HG03045 (cell line): ENCODE measurements around the gene KIAA0232.
"Not testable (repeated sequence)": the region's sequence is repeated elsewhere in the genome, so short reads cannot be mapped to it uniquely, and the experiment has no call there.

Experiments
- ATAC-seq: cut with Tn5 transposase; IDR thresholded peaks from one replicate; pipeline ENCODE4 v1.9.1; 2021; ENCODE audit warnings: mild to moderate bottlenecking, moderate library complexity; ENCODE audit not compliant: unreplicated experiment

The KIAA0232 gene

DNA sequence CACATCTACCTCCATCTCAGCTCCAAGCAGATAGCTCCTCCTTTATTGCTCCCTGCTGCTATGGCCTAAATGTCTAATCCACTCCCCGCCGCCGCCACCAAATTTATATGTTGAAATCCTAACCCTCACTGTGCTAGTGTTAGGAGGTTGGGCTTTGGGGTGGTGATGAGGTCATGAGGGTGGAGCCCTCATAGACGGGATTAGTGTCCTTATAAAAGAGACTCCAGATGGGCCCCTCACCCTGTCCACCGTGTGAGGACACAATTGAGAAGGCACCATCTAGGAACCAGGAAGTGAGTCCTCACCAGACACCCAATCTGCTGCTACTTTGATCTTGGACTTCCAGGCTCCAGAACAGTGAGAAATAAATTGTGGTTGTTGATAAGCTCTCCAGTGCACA is 113.5 kb downstream of the KIAA0232 start:
- no peak for ATAC-seq

DNA sequence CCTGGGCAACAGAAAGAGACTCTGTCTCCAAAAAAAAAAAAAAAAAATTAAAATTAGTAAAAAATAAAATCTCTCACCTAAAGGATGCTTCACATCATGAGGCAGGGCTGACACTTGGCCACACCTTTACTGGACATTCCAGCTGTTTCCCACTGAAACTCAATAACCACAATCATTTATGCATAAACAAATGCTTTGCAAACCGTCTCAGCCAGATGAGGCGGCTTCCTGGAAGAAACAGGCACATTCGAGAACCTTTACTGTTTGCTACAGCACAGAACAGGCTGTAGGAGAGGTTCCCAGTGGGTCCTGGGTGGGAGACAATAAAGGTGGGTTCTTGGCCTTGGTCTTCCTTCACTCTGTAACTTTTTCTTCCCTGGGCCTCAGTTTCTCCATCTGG is 116.2 kb downstream of the KIAA0232 start:
- no peak for ATAC-seq

DNA sequence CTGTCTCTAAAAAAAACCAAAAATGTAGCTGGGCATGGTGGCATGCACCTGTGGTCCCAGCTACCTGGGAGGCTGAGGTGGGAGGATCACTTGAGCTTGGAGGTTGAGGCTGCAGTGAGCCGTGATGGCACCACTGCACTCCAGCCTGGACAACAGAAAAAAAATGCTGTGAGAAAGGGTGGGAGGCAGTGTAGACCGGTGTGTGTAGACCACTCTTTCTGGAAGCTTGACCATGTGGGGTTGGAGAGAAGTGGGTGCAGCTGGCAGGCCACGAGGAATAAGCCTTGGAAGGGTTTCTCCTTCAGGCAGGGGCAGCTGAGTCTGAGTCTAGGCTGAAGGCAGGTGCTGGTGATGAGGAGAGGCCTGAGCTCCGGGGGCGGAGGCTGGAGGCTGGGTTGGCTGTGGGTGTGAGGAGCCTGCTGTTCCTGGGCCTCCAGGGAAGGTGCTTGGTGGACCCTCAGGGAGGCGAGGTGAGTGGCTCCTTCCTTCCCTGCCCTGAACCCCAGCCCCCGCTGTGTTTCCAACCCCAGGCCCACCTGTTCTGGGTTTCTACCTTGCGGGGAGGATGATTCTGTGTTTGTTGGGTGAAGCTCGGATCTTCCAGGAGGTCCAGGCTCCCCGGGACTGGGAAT is 117.8 kb downstream of the KIAA0232 start:
- ATAC-seq: no peak

DNA sequence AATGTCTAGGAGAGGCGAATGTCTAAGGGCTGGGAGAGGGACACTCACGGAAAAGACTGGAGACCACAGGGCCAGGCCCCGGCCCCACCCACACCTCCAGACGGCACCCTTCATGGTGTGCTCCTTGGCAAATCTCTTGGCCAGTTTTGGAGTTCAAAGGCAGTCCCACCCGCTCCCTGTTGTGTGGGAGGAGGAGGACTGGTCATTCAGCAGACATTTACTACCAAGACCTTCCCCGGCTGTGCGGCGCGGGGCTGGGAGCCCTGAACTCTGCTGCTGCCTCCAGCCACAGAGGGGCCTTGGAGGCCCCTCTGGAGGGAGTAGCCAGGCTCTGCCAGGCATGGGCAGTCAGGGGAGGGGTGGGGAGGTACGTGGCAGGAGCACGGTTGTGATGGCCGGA is 118.4 kb downstream of the KIAA0232 start:
- no peak for ATAC-seq

DNA sequence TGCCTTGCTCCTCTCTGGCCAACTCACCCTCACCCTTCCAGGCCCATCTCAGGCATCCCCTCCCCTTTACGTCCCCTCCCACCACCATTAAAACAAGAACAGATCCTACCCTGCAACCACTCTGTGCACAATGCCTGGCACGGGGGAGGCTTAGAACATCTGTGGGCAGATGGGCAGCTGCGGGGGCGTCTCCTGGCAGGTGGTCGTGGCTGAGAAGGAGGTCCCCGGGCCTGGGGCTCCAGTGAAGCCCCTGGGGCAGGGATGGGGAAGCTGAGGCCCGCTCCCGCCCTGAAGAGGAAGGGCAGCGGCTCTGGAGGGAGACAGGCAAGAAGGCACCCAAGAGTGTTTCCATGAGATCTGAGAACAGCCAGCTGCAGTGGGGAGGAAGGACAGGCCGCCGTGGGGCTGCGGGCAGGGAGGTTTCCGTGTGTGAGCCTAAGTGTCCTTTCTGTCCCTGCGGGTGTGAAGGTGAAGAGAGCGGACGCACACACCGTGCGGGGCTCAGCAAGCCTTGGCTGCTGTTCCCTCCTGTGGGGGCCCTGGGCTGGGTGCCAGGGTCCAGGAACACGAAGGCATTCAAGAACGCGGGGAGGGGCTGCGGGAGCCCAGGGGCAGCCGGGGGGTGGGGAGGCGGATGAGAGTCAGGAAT is 119.3 kb downstream of the KIAA0232 start:
- no peak for ATAC-seq

DNA sequence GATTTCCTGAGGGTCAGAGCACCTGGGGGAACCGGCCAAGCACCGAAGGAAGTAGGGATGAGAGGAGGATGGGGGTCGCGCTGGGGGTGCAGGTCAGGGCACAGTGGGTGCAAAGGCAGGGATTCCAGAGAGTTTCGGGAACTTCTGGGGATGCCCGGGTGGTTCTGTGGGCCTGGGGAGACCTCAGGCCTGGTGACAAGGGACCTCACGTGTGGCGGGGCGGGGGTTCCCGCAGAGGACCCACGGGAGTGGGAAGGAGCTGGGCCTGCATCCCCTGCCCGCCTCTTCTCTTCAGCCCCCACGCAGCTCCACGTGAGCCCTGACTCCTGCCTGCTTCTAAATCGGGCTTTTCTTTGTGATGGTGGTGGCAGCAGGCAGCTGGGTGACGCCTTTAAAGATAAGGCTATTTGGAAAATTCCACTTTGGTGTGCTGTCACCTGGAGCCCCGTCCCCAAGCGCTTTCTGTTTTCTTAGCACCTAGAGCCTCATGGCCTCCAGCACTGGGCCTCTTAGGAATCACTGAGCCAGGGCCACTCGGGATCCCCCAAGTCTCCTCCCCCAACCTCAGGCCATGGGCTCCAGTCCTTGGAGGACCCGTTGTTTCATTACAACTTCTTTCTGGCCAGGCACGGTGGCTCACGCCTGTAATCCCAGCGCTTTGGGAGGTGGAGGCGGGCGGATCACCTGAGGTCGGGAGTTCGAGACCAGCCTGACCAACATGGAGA is 120.0 kb downstream of the KIAA0232 start:
- no peak for ATAC-seq

DNA sequence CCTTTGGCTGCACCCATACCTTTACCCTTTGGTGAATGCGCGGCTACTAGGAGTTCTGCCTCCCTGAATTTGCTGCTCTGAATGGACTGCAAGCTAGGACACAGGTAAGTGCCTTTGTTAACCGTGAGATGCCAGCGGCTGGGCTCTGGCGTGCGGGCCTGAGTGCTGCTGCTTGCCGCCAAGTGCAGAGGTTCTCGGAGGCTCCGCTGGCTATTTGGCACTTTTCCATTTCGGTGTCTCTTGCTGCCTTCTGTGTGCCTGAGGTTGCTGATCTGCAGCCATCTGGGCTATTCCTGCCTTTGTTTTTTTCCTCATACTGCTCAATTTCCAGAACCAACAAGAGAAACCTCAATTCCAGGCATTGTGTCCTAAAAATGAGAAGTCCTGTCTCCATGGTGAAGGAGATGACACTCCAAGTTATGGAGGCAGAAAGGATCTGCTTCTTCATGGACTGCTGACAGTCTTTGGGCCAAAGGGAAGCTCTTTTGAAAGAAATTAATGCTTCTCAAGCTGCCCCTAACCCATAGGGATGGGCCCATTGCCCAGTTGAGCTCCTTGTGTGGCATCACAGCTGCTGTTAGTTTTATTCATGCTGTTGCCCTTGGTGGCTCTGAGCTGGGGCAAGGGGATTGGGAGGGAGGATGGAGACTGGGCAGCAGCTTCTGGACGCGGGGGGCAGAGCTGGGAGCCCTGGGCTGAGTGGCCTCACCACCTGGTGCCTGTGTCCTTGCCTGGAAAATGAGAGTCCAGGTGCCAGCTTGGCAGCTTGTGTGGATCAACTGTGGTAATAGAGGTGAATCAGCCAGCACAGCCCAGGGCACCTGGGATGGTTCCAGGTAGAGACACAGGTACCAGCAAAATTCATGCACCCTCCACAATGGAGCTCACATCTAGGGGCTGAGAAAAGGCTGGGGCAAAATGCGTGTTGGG is 123.3 kb downstream of the KIAA0232 start:
- ATAC-seq: no peak

DNA sequence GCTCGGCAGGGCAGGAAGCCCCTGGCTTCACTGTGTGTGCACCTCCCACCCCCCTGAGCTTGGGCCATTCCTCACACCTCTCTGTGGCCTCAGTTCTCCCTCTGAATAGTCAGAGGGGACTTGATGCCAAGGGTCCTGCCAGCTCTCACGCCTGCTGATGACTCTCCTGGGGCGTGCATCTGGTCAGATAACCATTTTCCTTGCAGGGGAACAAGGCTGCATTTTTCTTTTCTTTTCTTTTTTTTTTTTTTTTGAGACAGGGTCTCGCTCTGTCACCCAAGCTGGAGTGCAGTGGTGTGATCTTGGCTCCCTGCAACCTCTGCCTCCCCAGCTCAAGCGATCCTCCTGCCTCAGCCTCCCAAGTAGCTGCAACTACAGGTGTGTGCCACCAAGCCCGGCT is 124.0 kb downstream of the KIAA0232 start:
- ATAC-seq: not testable (repeated sequence)

DNA sequence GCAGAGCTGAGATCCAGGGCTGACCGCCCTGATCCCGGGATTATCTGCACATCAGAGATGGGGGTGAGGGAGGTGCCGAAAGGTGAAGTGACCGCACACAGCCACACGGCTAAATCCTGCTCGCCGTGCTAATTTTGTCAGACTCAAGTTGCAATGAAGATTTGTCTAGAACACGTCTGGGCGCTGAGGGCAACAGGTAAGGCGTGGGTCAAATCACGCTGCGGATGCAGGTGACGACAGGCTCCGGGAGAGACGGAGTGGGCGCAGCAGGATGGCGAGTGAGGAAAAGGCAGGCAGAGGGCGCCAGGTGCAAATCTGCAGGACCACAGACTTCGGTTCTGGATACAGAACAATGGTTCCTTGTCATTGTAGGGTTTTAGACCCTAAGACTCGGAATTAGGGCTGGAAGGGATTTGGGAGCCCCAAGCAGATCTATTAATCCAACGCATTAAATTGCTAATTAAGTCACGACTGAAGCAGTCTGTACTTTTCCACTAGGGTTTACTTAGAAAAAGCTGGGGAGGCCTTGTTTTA is 125.2 kb downstream of the KIAA0232 start:
- ATAC-seq: no peak

DNA sequence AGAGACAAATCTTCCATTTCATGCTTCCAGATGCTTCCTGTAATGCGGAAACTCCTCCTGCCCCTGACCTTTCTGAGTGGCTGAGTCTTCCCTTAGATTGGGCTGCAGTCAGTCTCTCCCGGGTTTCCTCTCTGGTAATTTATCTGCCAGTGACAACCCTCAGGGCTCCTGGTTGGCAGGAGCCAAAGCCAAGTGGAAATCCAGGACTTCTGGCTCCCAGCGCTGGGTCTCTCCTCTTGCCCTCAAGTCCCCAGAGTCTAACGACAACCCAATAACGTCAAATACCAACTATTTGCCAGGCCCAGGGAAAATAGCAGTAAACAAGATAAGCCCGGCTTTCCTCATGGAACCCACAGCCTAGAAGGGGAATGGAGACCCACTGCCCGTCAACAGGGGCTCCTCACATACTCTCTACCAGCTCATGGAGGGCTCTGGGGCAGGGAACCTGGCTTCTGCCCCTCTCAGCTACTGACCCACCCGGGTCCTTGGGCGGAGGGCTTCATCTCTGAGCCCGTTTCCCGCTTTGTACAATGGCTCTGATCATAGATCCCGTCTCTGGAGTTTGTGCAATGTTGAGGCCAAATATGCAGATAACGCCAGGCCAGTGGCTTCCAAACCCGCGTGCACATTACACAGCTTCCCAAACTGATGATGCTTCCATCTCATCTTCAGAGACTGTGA is 126.0 kb downstream of the KIAA0232 start:
- no peak for ATAC-seq

DNA sequence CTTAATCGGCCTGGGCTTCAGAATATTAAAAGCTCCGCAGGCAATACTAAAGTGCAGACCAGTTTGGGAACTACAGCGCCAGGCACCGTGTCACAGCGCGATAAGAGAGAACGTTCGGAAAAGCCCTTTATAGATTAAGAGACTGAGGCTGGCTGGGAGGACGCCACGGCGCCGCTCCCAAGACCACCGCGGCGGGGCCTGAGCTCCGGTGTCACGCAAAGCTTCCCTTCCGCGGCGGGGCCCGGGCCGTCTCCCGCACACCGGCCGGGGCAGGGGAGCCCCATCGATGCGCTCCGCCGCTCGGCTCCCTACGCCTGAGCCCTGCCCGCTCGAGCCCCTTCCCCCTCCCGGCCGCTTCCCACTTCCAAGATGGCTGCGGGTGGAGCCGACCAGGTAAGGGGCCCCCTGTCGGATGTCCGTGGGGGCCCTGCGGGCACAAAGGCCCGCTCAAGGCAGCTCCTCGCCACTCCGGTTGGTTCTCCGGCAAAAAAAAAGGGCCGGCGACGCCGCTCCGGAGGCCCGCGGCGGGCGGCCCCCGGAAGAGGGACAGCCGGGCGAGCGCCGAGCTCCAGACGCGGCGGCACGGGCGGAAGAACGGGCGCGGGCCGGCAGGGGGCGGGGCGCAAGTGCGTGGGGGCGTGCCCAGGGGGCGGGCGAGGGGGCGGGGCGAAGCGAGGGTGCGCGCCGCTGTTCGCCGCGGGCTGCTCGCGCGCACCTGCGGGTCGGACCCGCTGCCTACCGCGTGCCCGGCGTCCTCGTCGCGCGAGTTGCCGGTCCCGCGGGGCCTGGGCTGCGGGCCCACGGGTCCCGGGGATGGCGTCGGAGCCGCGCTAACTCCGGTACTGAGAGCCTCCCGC is 126.8 kb downstream of the KIAA0232 start, which contains the start of gene TBC1D14:
TBC1D14 (plus strand) TSS at position 714 of the 857 bp plus-strand sequence. CDS start 13,564 bp downstream, outside the sequence.
- ATAC-seq: peak; percentile 93

DNA sequence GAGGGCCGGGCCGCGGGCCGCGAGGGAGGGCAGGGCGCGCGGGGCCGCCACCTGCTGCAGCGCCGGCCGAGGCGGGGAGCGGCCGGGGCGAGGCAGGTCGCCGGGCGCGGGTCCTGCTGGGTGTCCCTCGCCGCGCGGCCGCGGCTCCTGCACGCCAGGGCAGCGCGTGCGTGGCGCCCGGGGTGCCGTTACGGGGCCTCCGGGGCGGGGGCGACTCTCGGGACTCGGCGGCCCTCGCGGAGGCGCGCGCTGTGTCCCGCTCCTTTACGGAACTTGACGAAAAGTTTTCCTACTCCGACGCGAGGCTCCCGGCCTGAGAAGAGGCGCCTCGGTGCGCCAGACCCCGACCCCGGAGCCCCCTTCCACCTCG is 127.4 kb downstream of the KIAA0232 start:
- ATAC-seq: peak; percentile 34

DNA sequence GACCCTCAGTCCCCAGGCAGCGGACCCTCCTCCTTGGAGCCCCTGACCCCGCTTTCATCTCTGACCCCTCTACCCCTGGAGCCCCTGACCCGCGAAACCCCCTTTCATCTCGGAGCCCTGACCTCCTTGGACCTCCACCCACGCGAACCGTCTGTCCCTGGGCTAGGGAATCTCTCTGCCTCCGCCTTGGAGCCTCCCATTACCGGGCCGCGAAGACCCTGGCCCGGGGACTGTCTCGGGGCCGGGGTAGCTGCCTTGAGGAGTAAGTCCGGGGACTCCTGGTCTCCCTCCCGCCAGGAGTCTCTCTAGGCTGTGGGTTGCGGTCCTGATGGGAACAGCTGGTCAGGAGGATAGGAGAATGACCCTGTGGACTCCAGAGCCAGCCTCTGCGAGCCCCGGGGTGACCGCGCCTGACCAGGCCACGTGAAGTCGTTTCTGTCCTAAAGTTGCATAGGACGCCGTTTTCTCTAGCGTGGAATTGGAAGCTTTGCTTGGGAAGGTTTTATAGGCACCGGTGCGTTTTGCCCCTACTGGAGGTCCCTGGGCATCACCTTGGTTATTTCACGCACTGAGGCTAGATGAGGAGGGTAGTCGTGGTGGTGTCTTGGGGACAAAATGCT is 127.9 kb downstream of the KIAA0232 start:
- no peak for ATAC-seq

DNA sequence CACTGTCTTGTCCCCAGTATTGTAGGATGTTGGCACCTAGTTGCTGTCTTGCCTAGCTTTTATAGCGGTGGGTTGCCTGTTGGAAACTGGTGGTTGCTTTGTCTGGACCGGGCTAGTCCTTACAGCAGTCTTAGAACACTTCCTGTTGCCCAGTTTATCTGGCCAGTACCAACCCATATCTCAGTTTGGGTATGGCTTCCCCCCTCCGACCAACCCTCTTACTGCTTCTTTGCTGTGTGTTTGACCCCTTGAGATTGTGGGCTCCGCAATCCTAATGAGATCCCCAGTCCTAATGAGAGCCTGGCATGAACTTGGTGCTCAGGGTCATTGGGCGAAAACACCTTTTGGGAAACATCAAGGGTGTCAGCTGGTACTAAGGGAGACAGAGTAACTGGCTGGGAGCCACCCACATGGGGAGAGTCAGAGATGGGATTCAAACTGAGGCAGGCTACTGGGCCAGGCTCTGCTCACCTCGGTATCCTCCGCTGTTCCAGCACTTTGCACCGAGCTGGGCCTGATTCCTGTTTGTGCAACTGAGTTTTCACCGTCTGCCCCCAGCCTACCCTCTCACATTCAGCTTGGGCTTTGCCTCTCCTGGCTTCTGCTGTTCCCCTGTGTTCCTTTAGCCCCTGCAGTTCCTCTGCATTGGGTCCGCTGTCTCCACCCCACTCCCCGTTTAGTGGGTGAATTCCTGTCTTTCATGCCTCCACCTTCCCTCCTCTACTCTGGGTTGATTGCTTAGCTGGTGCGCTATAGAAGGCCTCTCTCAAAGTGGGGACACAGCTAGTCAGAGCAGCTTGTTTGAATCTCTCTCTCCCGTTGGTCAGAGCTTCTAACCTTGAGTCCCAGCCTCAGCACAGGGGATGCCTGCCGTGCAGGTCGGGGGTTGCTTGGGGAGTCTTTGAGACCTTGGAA is 128.7 kb downstream of the KIAA0232 start:
- ATAC-seq: no peak

DNA sequence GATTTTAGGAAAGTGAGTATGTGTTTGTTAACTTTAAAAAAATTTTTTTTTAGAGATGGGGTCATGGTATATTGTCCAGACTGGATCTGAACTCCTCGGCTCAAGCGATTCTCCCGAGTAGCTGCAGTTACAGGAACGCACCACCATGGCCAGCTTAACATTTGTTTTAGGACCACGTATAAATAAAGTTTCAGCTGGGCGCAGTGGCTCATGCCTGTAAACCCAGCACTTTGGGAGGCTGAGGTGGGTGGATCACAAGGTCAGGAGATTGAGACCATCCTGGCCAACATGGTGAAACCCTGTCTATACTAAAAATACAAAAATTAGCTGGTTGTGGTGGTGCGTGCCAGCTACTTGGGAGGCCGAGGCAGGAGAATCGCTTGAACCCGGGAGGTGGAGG is 129.4 kb downstream of the KIAA0232 start:
- not testable (repeated sequence) for ATAC-seq

DNA sequence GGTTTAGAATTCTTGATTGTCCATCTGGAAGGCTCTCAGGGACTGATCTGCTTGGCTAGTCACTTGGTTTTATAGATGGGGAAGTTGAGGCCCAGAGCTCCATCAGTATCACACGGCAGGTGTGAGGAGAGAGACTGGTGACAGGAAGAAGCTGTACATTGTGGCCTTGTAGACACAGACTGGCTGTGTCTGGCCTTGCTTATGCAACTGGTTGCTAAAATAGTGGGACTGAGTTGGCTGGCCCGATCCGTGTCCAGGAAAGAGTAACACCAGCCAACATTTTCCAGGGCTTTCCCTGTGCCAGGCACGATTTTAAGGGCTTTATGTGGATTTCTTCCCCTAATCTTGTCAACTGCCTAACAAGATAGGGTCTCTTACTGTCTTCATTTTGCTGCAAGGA is 129.9 kb downstream of the KIAA0232 start:
- no peak for ATAC-seq

DNA sequence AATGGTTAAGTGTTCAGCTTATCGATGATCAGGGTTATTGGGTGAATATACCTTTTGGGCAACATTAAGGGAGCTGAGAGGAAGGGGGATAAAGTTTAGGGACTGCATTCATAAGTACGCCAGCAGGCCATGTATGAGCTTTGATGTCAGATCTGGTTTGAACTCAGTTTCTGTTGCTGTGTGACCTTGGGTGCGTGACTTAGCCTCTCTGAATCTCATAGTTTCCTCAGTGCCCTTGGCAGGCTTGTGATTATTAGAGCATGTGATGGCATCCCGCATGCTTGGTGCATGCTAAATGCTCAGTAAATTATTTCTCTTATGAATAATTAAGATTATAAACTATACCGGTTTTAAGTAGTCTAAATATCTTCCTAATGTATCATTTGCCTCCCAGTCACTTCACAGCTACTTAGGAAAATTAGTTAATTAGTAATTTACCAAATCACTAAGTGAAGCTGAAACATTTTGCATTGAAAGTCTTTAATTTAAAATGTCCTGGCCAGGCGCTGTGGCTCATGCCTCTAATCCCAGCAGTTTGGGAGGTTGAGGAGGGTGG is 130.9 kb downstream of the KIAA0232 start:
- no peak for ATAC-seq
